Mesodermal cell (in vitro differentiated cells): ENCODE measurements around the gene ARPC2.
"Not testable (repeated sequence)": the region's sequence is repeated elsewhere in the genome, so short reads cannot be mapped to it uniquely, and the experiment has no call there.

Experiments
- H3K27ac ChIP-seq: 2 replicates; pipeline ENCODE4 v1.7.0; 2013; ENCODE audit warnings: mild to moderate bottlenecking, low read depth, low read length, moderate library complexity; ENCODE audit not compliant: severe bottlenecking
- H3K36me3 ChIP-seq: 2 replicates; pipeline ENCODE4 v1.7.1; 2013; ENCODE audit warnings: mild to moderate bottlenecking, low read length, moderate library complexity; ENCODE audit not compliant: control insufficient read depth, insufficient read depth
- H3K4me1 ChIP-seq: one replicate; pipeline ENCODE4 v1.7.1; 2013; ENCODE audit warnings: mild to moderate bottlenecking, low read length; ENCODE audit not compliant: insufficient read depth, control insufficient read depth, poor library complexity, severe bottlenecking
- H3K4me3 ChIP-seq: 2 replicates; pipeline ENCODE4 v1.7.0; 2013; ENCODE audit warnings: low read length, control low read depth, mild to moderate bottlenecking; ENCODE audit not compliant: insufficient read depth, poor library complexity, severe bottlenecking; ENCODE audit errors: extremely low read depth
- H3K9me3 ChIP-seq: 2 replicates; pipeline ENCODE4 v1.7.1; 2013; ENCODE audit warnings: mild to moderate bottlenecking, low read length, moderate library complexity; ENCODE audit not compliant: control insufficient read depth
- WGBS, 2 experiments: methylation state at CpG; one replicate each; pipeline ENCODE4 v1.1.5; 2013; ENCODE audit warnings: missing lambda C conversion rate in 2 of 2; ENCODE audit not compliant: insufficient coverage in 2 of 2; 5-methylcytosine and 5-hydroxymethylcytosine counted together

The ARPC2 gene

GRCh38 chr2:218271865-218272530 is 55.0 kb downstream of the ARPC2 start:
- 91 to 100% methylated on average over 4 to 5 of the region's 5 CpGs for WGBS, 2 experiments
- Histone ChIP-seq H3K36me3 (peaks cover 50% of the 10 kb centered on the region), H3K27ac (no peak overlapping the region), H3K4me3 (no peak overlapping the region), H3K4me1 (no peaks in the 10 kb centered on the region), H3K9me3 (no peaks in the 10 kb centered on the region)

- Histone ChIP-seq H3K9me3 (no peaks in the 10 kb centered on the region), H3K4me3 (no peak overlapping the region), H3K27ac (no peak overlapping the region), H3K36me3 (peaks cover 49% of the 10 kb centered on the region), H3K4me1 (no peaks in the 10 kb centered on the region)
- 58 to 68% methylated on average over 16 of the region's 18 CpGs for WGBS, 2 experiments
Measured at GRCh38 chr2:218272531-218273212, 55.7 kb downstream of the ARPC2 start.

- WGBS, 2 experiments = 93 to 97% methylated on average over 3 to 7 of the region's 8 CpGs
- not testable (repeated sequence) for H3K4me1 ChIP-seq, H3K27ac ChIP-seq, H3K4me3 ChIP-seq, H3K9me3 ChIP-seq
- H3K36me3 ChIP-seq = peaks cover 52% of the 10 kb centered on the region
Measured at GRCh38 chr2:218273214-218273907, 56.4 kb downstream of the ARPC2 start.

GRCh38 chr2:218273908-218274249 is 56.9 kb downstream of the ARPC2 start:
- no peaks in the 10 kb centered on the region for H3K4me1 ChIP-seq
- H3K27ac ChIP-seq = no peak overlapping the region
- no peak overlapping the region for H3K4me3 ChIP-seq
- peaks cover 57% of the 10 kb centered on the region for H3K36me3 ChIP-seq
- H3K9me3 ChIP-seq = no peaks in the 10 kb centered on the region
- WGBS, 2 experiments = 100% methylated on average over 2 of the region's 2 CpGs; no CpG with 5 or more reads in 1 of the 2 experiments

- Histone ChIP-seq H3K4me3 (no peak overlapping the region), H3K9me3 (no peaks in the 10 kb centered on the region), H3K36me3 (peaks cover 64% of the 10 kb centered on the region), H3K27ac (no peak overlapping the region), H3K4me1 (no peaks in the 10 kb centered on the region)
- 100% methylated on average over 1 to 4 of the region's 4 CpGs for WGBS, 2 experiments
Measured at GRCh38 chr2:218274586-218274985, 57.6 kb downstream of the ARPC2 start.

GRCh38 chr2:218275371-218276072 is 58.5 kb downstream of the ARPC2 start:
- H3K4me3 ChIP-seq = no peak overlapping the region
- no peaks in the 10 kb centered on the region for H3K4me1 ChIP-seq
- peaks cover 73% of the 10 kb centered on the region for H3K36me3 ChIP-seq
- no peaks in the 10 kb centered on the region for H3K9me3 ChIP-seq
- WGBS, 2 experiments = 86 to 88% methylated on average over 9 of the region's 9 CpGs
- H3K27ac ChIP-seq = no peak overlapping the region

GRCh38 chr2:218276986-218277755 is 60.2 kb downstream of the ARPC2 start:
- Histone ChIP-seq H3K4me1 (no peaks in the 10 kb centered on the region), H3K36me3 (peaks cover 81% of the 10 kb centered on the region), H3K27ac (no peak overlapping the region), H3K9me3 (no peaks in the 10 kb centered on the region), H3K4me3 (no peak overlapping the region)
- 94% methylated on average over 9 to 12 of the region's 12 CpGs for WGBS, 2 experiments

GRCh38 chr2:218277921-218278320 is 60.9 kb downstream of the ARPC2 start:
- H3K4me3 ChIP-seq = no peak overlapping the region
- H3K36me3 ChIP-seq = peaks cover 82% of the 10 kb centered on the region
- H3K27ac ChIP-seq = no peak overlapping the region
- no peaks in the 10 kb centered on the region for H3K9me3 ChIP-seq
- peaks cover 5% of the 10 kb centered on the region for H3K4me1 ChIP-seq
- WGBS, 2 experiments = 82 to 88% methylated on average over 6 to 7 of the region's 7 CpGs

GRCh38 chr2:218278531-218279360 is 61.8 kb downstream of the ARPC2 start:
- WGBS, 2 experiments = 92 to 94% methylated on average over 15 of the region's 16 CpGs
- Histone ChIP-seq H3K4me1 (peaks cover 5% of the 10 kb centered on the region), H3K27ac (no peak overlapping the region), H3K36me3 (peaks cover 77% of the 10 kb centered on the region), H3K9me3 (no peaks in the 10 kb centered on the region), H3K4me3 (no peak overlapping the region)
